GM23248 (cell line): ENCODE measurements around the gene FA2H.

ENCODE experiments used
- EZH2 ChIP-seq: fragments of 200-600 bp; sonication (generic); IDR thresholded peaks from 2 replicates; pipeline ENCODE4 v1.6.1; 2018; ENCODE audit warnings: antibody characterized with exemption, mild to moderate bottlenecking; ENCODE audit not compliant: insufficient read depth, poor library complexity, severe bottlenecking
- EZH2phosphoT487 ChIP-seq: fragments of 200-600 bp; sonication (generic); IDR thresholded peaks from 2 replicates; pipeline ENCODE4 v1.6.1; 2018; ENCODE audit warnings: antibody characterized with exemption, moderate library complexity, mild to moderate bottlenecking, low read depth; ENCODE audit not compliant: insufficient read depth

DNA sequence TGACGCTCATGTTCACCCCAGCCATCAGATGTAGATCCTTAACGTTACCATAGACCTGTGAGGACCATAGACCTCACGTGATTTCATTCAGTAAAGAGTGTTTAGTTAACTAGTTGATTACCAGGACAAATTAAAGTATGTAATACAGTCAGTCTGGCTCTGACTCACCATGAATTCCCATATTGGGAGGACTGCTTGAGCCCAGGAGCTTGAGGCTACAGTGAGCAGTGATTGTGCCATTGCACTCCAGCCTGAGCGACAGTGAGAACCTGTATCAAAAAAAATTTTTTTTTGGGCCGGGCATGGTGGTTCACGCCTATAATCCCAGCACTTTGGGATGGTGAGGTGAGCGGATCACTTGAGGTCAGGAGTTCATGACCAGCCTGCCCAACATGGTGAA lies 13.5 kb upstream of the FA2H start:
- no peak for TF ChIP-seq EZH2
- no peak for TF ChIP-seq EZH2phosphoT487
